Mammary epithelial cell (primary cell): ENCODE measurements around the gene CYP19A1.

ENCODE experiments used
- EZH2 ChIP-seq: IDR thresholded peaks from 2 replicates; pipeline ENCODE4 v1.6.1; 2012; ENCODE audit warnings: low read length, inconsistent platforms, borderline replicate concordance
- TF ChIP-seq, protein P1 (sequence below), 2 donors: IDR thresholded peaks in 1 of 2; conservative IDR thresholded peaks in 1 of 2; 2 replicates each; pipeline ENCODE4 v1.5.1; 2011 to 2012; ENCODE audit warnings: inconsistent platforms in 2 of 2, low read length in 2 of 2, mild to moderate bottlenecking in 2 of 2, control low read depth in 1 of 2, low read depth in 1 of 2; ENCODE audit not compliant: insufficient read depth in 1 of 2; ENCODE audit errors: extremely low read depth in 1 of 2

DNA sequence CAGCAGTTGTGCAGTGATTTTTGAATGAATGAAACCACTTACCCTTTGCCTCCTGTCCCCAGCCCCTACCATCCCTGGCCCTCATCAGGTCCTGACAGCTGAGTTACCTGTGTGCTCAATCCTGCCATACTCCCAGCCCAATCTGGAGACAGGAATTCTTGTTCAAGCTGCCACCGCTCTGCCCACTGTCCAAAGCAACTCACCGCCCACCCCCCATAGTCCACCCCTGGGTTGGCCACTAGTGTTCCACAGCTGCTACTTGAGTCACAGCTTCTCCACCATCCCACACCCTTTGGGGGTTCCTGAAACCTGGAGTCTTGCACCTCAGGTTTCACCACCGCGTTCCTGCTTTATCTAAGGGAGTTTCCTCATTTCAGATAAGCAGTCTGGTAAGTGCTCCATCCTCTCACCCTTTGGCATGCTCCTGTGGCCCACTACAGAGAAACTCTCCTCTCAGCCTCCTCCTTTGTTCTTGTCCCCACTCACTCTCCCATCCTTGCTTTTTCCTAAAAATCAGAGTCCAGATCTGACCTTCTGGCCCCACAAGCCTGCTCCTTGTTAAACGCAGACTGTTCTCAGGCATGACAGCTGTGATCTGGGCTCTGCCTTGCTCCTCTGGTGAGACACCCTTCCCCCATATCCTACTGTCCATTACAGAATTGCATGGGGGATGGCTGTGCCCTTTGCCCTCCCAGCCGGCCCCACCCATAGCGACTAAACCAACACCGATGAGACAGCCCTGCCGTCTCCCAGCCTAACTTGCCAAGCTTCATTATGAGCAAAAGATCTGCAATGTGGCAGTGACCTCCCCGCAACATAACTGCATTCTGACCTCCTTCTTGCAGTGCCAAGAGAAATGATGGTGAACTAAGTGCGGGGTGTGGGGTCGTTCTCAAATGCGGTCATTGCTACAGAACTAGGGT is 50.0 kb downstream of the CYP19A1 start:
- TF ChIP-seq, protein P1, sequence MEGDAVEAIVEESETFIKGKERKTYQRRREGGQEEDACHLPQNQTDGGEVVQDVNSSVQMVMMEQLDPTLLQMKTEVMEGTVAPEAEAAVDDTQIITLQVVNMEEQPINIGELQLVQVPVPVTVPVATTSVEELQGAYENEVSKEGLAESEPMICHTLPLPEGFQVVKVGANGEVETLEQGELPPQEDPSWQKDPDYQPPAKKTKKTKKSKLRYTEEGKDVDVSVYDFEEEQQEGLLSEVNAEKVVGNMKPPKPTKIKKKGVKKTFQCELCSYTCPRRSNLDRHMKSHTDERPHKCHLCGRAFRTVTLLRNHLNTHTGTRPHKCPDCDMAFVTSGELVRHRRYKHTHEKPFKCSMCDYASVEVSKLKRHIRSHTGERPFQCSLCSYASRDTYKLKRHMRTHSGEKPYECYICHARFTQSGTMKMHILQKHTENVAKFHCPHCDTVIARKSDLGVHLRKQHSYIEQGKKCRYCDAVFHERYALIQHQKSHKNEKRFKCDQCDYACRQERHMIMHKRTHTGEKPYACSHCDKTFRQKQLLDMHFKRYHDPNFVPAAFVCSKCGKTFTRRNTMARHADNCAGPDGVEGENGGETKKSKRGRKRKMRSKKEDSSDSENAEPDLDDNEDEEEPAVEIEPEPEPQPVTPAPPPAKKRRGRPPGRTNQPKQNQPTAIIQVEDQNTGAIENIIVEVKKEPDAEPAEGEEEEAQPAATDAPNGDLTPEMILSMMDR (conservative IDR thresholded peaks at IDR 0.05 in 1 of 2, IDR thresholded peaks at IDR 0.05 in 1 of 2; ENCODE audit: extremely low read depth in 1 of 2, insufficient read depth in 1 of 2, low read depth in 1 of 2, low read length in 2 of 2), result no peak
- no peak for TF ChIP-seq EZH2
